HG02852 (cell line): ENCODE results near the gene KCNQ4.

Experiments
- ATAC-seq: cut with Tn5 transposase; IDR thresholded peaks from one replicate; pipeline ENCODE4 v1.9.1; 2021; ENCODE audit warnings: mild to moderate bottlenecking, moderate library complexity; ENCODE audit not compliant: unreplicated experiment

KCNQ4 gene

GRCh38 chr1:40857737-40858136 lies 74.2 kb downstream of the KCNQ4 start:
- no peak for ATAC-seq

- ATAC-seq: no peak
These were observed 75.3 kb downstream of the KCNQ4 start for GRCh38 chr1:40858856-40859416.

- ATAC-seq: no peak
These were observed 77.2 kb downstream of the KCNQ4 start for GRCh38 chr1:40860706-40861223.

- peak; percentile 9 for ATAC-seq
These were observed 77.8 kb downstream of the KCNQ4 start for GRCh38 chr1:40861224-40862003.

- ATAC-seq: peak; percentile 94
These were observed 78.6 kb downstream of the KCNQ4 start, which contains the start of gene CITED4 for GRCh38 chr1:40862008-40862863. Gene CITED4, minus strand, starts transcription at chr1:40862363. Its CDS starts 236 bp downstream, at chr1:40862127.

- no peak for ATAC-seq
These were observed 84.6 kb downstream of the KCNQ4 start for GRCh38 chr1:40868051-40868723.

GRCh38 chr1:40870135-40870728 lies 86.6 kb downstream of the KCNQ4 start:
- no peak for ATAC-seq

GRCh38 chr1:40872276-40872675 lies 88.7 kb downstream of the KCNQ4 start:
- ATAC-seq: no peak

GRCh38 chr1:40873863-40874472 lies 90.4 kb downstream of the KCNQ4 start:
- no peak for ATAC-seq

- ATAC-seq: no peak
These were observed 92.8 kb downstream of the KCNQ4 start for GRCh38 chr1:40876436-40876761.

- no peak for ATAC-seq
These were observed 93.3 kb downstream of the KCNQ4 start for GRCh38 chr1:40876891-40877290.

- ATAC-seq: no peak
These were observed 94.1 kb downstream of the KCNQ4 start for GRCh38 chr1:40877698-40878097.

GRCh38 chr1:40878906-40879305 lies 95.3 kb downstream of the KCNQ4 start:
- no peak for ATAC-seq

- ATAC-seq: no peak
These were observed 96.0 kb downstream of the KCNQ4 start for GRCh38 chr1:40879482-40880175.

- ATAC-seq: no peak
These were observed 97.4 kb downstream of the KCNQ4 start for GRCh38 chr1:40880813-40881549.

- no peak for ATAC-seq
These were observed 100.6 kb downstream of the KCNQ4 start for GRCh38 chr1:40884055-40884795.

GRCh38 chr1:40886318-40887011 lies 102.9 kb downstream of the KCNQ4 start:
- no peak for ATAC-seq

GRCh38 chr1:40887012-40887378 lies 103.4 kb downstream of the KCNQ4 start:
- ATAC-seq: no peak
